HCT116 (cell line): ENCODE results near the gene EXOSC10. TPM values are rescaled to one million over a fixed set of nuclear protein-coding genes. Genes with fewer than 3 reads are reported as not detected.

Experiments
- ATAC-seq: fragments of 200-7000 bp; cut with Tn5 transposase; 2 replicates; pipeline ENCODE4 v1.9.1; 2020; ENCODE audit warnings: mild to moderate bottlenecking, moderate library complexity
- BruUV-seq: library from RNA; stranded (reverse); fragments of 400-500 nt; replicated peaks from 2 replicates; lab custom pipeline; 2021; lab: Mats Ljungman, UMichigan
- CTCF ChIA-PET: fragments of 300-600 bp; sonication (Branson Sonifier 250); formaldehyde crosslinking; loops from one replicate; lab custom pipeline; 2021; ENCODE audit warnings: antibody characterized with exemption; lab: Charles Lee
- POLR2A ChIA-PET: fragments of 300-600, 350-600 bp; sonication (Branson Sonifier 250); formaldehyde crosslinking; loops from one replicate; lab custom pipeline; 2021; ENCODE audit warnings: antibody characterized with exemption; lab: Charles Lee
- RAD21 ChIA-PET, 2 experiments: fragments of 300-600 bp; sonication (Branson Sonifier 250); formaldehyde crosslinking; loops; one replicate each; lab custom pipeline; 2023; ENCODE audit warnings: low total read pairs in 2 of 2; ENCODE audit not compliant: uncharacterized antibody in 2 of 2, unreplicated experiment in 2 of 2, low non-redundant PET in 1 of 2; lab: Charles Lee
- DNase-seq: peaks from one replicate; pipeline ENCODE4 v3.0.0-alpha.2; 2010; ENCODE audit warnings: low read depth, low spot score
- H2AFZ ChIP-seq: fragments of 200-600 bp; shearing (Covaris generic), sonication (generic); 2 replicates; pipeline ENCODE4 v1.6.1; 2017; ENCODE audit warnings: low read depth, mixed run types, mixed read lengths, antibody characterized with exemption, low read length; ENCODE audit not compliant: poor library complexity, severe bottlenecking
- H3K27ac ChIP-seq: 2 replicates; pipeline ENCODE4 v1.5.1; 2012; ENCODE audit warnings: low read depth, low read length
- H3K27me3 ChIP-seq: fragments of 200-600 bp; sonication (generic); 2 replicates; pipeline ENCODE4 v1.6.1; 2016; ENCODE audit warnings: mixed run types, low read length, mixed read lengths; ENCODE audit not compliant: insufficient read depth
- H3K36me3 ChIP-seq, 2 experiments: fragments of 200-500 bp in 1 of 2; fragments of 200-600 bp in 1 of 2; sonication (Bioruptor generic) in 1 of 2; sonication (generic) in 1 of 2; 2 replicates each; pipeline versions ENCODE4 v1.5.1 to v1.6.1; 2014 to 2016; ENCODE audit warnings: low read length in 2 of 2, inconsistent platforms in 1 of 2, mixed read lengths in 1 of 2, mixed run types in 1 of 2; ENCODE audit not compliant: insufficient read depth in 2 of 2, control insufficient read depth in 1 of 2
- H3K4me1 ChIP-seq, 2 experiments: fragments of 200-600 bp in 1 of 2; sonication (generic) in 1 of 2; 2 replicates each; pipeline versions ENCODE4 v1.5.1 to v1.6.1; 2012 to 2017; ENCODE audit warnings: low read length in 2 of 2, inconsistent platforms in 1 of 2, mild to moderate bottlenecking in 1 of 2, mixed read lengths in 1 of 2, mixed run types in 1 of 2, moderate library complexity in 1 of 2; ENCODE audit not compliant: insufficient read depth in 2 of 2, control insufficient read depth in 1 of 2
- H3K4me2 ChIP-seq: fragments of 200-600 bp; sonication (generic); 2 replicates; pipeline ENCODE4 v1.6.1; 2017; ENCODE audit warnings: mixed run types, low read length, mixed read lengths
- H3K4me3 ChIP-seq, 2 experiments: fragments of 200-600 bp in 1 of 2; sonication (generic) in 1 of 2; replicated peaks in 1 of 2; 2 replicates each; pipeline ENCODE4 v1.5.1; 2011 to 2016; ENCODE audit warnings: low read length in 2 of 2, control low read depth in 1 of 2, low read depth in 1 of 2, mild to moderate bottlenecking in 1 of 2, mixed read lengths in 1 of 2, mixed run types in 1 of 2
- H3K79me2 ChIP-seq: fragments of 200-600 bp; sonication (generic); 2 replicates; pipeline ENCODE4 v1.6.1; 2017; ENCODE audit warnings: mild to moderate bottlenecking, mixed run types, low read length, moderate library complexity, mixed read lengths; ENCODE audit not compliant: insufficient read depth
- H3K9ac ChIP-seq: fragments of 200-600 bp; sonication (generic); 2 replicates; pipeline ENCODE4 v1.6.1; 2016; ENCODE audit warnings: low read length, mixed read lengths
- H3K9me2 ChIP-seq: fragments of 200-600 bp; sonication (generic), shearing (Covaris generic); 2 replicates; pipeline ENCODE4 v1.6.1; 2017; ENCODE audit warnings: mixed run types, mild to moderate bottlenecking, moderate library complexity; ENCODE audit not compliant: insufficient read depth
- H3K9me3 ChIP-seq, 2 experiments: fragments of 200-500 bp in 1 of 2; fragments of 200-600 bp in 1 of 2; sonication (Bioruptor generic) in 1 of 2; sonication (generic) in 1 of 2; 2 replicates each; pipeline ENCODE4 v1.6.1; 2014 to 2017; ENCODE audit warnings: low read length in 2 of 2, mixed read lengths in 2 of 2, inconsistent platforms in 1 of 2, low read depth in 1 of 2, mild to moderate bottlenecking in 1 of 2, mixed run types in 1 of 2, moderate library complexity in 1 of 2; ENCODE audit not compliant: control insufficient read depth in 1 of 2, insufficient read depth in 1 of 2
- H4K20me1 ChIP-seq: fragments of 200-600 bp; sonication (generic), shearing (Covaris generic); 2 replicates; pipeline ENCODE4 v1.6.1; 2017; ENCODE audit warnings: mixed run types, mild to moderate bottlenecking, moderate library complexity; ENCODE audit not compliant: insufficient read depth
- ATF3 ChIP-seq: IDR thresholded peaks from 2 replicates; pipeline ENCODE4 v1.6.1; 2012
- CBX3 ChIP-seq: IDR thresholded peaks from 2 replicates; pipeline ENCODE4 v1.6.1; 2012; ENCODE audit warnings: low read depth
- CEBPB ChIP-seq: IDR thresholded peaks from 2 replicates; pipeline ENCODE4 v1.6.1; 2012; ENCODE audit warnings: low read depth
- CTCF ChIP-seq, 3 experiments: fragments of 200-600 bp in 1 of 3; sonication (generic) in 1 of 3; IDR thresholded peaks in 2 of 3; conservative IDR thresholded peaks in 1 of 3; 2 replicates each; pipeline ENCODE4 v1.5.1; 2012 to 2017; ENCODE audit warnings: low read depth in 2 of 3, low read length in 2 of 3, antibody characterized with exemption in 1 of 3, borderline replicate concordance in 1 of 3, control low read depth in 1 of 3, mild to moderate bottlenecking in 1 of 3, mixed read lengths in 1 of 3, mixed run types in 1 of 3, moderate library complexity in 1 of 3; ENCODE audit not compliant: insufficient read depth in 1 of 3
- EGR1 ChIP-seq: IDR thresholded peaks from 2 replicates; pipeline ENCODE4 v1.6.1; 2012; ENCODE audit warnings: low read depth
- ELF1 ChIP-seq: IDR thresholded peaks from 2 replicates; pipeline ENCODE4 v1.6.1; 2012; ENCODE audit warnings: low read depth, borderline replicate concordance
- EZH2 ChIP-seq: fragments of 200-600 bp; sonication (generic); IDR thresholded peaks from 2 replicates; pipeline ENCODE4 v1.6.1; 2017; ENCODE audit warnings: antibody characterized with exemption, mixed run types
- EZH2phosphoT487 ChIP-seq: fragments of 200-600 bp; IDR thresholded peaks from 2 replicates; pipeline ENCODE4 v1.6.1; 2018; ENCODE audit warnings: antibody characterized with exemption, borderline replicate concordance
- FOSL1 ChIP-seq: IDR thresholded peaks from 2 replicates; pipeline ENCODE4 v1.6.1; 2012; ENCODE audit warnings: low read depth
- JUND ChIP-seq: IDR thresholded peaks from 2 replicates; pipeline ENCODE4 v1.6.1; 2012
- MAX ChIP-seq: IDR thresholded peaks from 2 replicates; pipeline ENCODE4 v1.6.1; 2012
- POLR2A ChIP-seq: IDR thresholded peaks from 2 replicates; pipeline ENCODE4 v1.7.0; 2011; ENCODE audit warnings: borderline replicate concordance; ENCODE audit not compliant: insufficient read depth, insufficient read length; ENCODE audit errors: extremely low read depth
- POLR2AphosphoS5 ChIP-seq: IDR thresholded peaks from 2 replicates; pipeline ENCODE4 v1.6.1; 2011; ENCODE audit warnings: mild to moderate bottlenecking, low read depth, low read length, moderate library complexity
- RAD21 ChIP-seq: IDR thresholded peaks from 2 replicates; pipeline ENCODE4 v1.6.1; 2012; ENCODE audit warnings: low read depth, mild to moderate bottlenecking
- REST ChIP-seq: IDR thresholded peaks from 2 replicates; pipeline ENCODE4 v1.6.1; 2012; ENCODE audit warnings: low read depth
- SP1 ChIP-seq: IDR thresholded peaks from 2 replicates; pipeline ENCODE4 v1.6.1; 2012; ENCODE audit warnings: low read depth
- SRF ChIP-seq: IDR thresholded peaks from 2 replicates; pipeline ENCODE4 v1.6.1; 2012; ENCODE audit warnings: low read depth
- YY1 ChIP-seq: IDR thresholded peaks from 2 replicates; pipeline ENCODE4 v1.6.1; 2011; ENCODE audit warnings: low read length, low read depth, moderate library complexity, mild to moderate bottlenecking; ENCODE audit not compliant: insufficient replicate concordance; ENCODE audit errors: extremely low read depth
- ZBTB33 ChIP-seq: IDR thresholded peaks from 2 replicates; pipeline ENCODE4 v1.6.1; 2011; ENCODE audit warnings: mild to moderate bottlenecking, low read length, moderate library complexity; ENCODE audit not compliant: insufficient replicate concordance; ENCODE audit errors: extremely low read depth
- ZFX ChIP-seq: fragments of 450-650 bp; IDR thresholded peaks from 2 replicates; pipeline ENCODE4 v1.6.1; 2017
- intact Hi-C: fragments of 100-400 bp; cut with micrococcal nuclease; formaldehyde crosslinking; loops from 2 replicates; pipeline ENCODE4 v1.10.0; 2022
- total RNA-seq: library from RNA; stranded (reverse); gene quantifications from one replicate; pipeline ENCODE4 v1.2.1, GENCODE V29; 2021; ENCODE audit not compliant: unreplicated experiment

The EXOSC10 gene
- total RNA-seq, 1 experiment from 2014 or later: 80.7 TPM

GRCh38 chr1:11027316-11027715 lies 72.4 kb downstream of the EXOSC10 start:
- Histone ChIP-seq H3K9me3 (no peaks in the 10 kb centered on the region), H4K20me1 (0 out of 2 replicates have a peak, but pooled peaks cover 16% of the 10 kb centered on the region), H3K79me2 (peaks cover 8% of the 10 kb centered on the region), H3K27me3 (no peaks in the 10 kb centered on the region), H3K36me3 (peaks cover 23 to 32% of the 10 kb centered on the region in 2 experiments), H3K4me2 (no peak overlapping the region), H3K27ac (no peak overlapping the region), H3K9me2 (no peaks in the 10 kb centered on the region), H3K4me1 (no peaks in the 10 kb centered on the region), H2AFZ (no peak overlapping the region), H3K9ac (no peak overlapping the region), H3K4me3 (no peak overlapping the region)
- BruUV-seq: no TSS peak
- POLR2A ChIA-PET: no interaction called here
- intact Hi-C loops: no loop called here
- no peak for DNase-seq
- ATAC-seq: no peak
- CTCF ChIA-PET: no interaction called here
- RAD21 ChIA-PET: no interaction called here
- TF ChIP-seq MAX (no peak), CTCF (IDR thresholded peaks at IDR 0.05 in 2 of 3, conservative IDR thresholded peaks at IDR 0.05 in 1 of 3; ENCODE audit: borderline replicate concordance in 1 of 3, insufficient read depth in 1 of 3, low read depth in 2 of 3, low read length in 2 of 3) (no peak), SP1 (no peak), ZFX (no peak), YY1 (no peak), SRF (no peak), POLR2A (no peak), EZH2phosphoT487 (no peak), EGR1 (no peak), CBX3 (no peak), CEBPB (no peak), RAD21 (no peak), ELF1 (no peak), ATF3 (no peak), ZBTB33 (no peak), FOSL1 (no peak), POLR2AphosphoS5 (no peak), REST (no peak), JUND (no peak), EZH2 (no peak)
